ENCODE data around the gene SLC23A3.

Gene SLC23A3

GRCh38 chr2:219206328-219207133 lies 36.7 kb upstream of the SLC23A3 start, which contains the start of gene ZFAND2B (continued):
- no peak for TF ChIP-seq ARNTL (CRISPR knock-in tag; IDR thresholded peaks at IDR 0.05; ENCODE audit: borderline replicate concordance, low read depth)
- TF ChIP-seq SNAI2 (CRISPR knock-in tag; IDR thresholded peaks at IDR 0.05) = no peak
- no peak for TF ChIP-seq CSRNP3 (CRISPR knock-in tag; IDR thresholded peaks at IDR 0.05)

- TF ChIP-seq ESRRG (CRISPR knock-in tag; IDR thresholded peaks at IDR 0.05) (no peak), TSHZ2 (CRISPR knock-in tag; IDR thresholded peaks at IDR 0.05) (no peak), POU6F1 (CRISPR knock-in tag; IDR thresholded peaks at IDR 0.05; ENCODE audit: borderline replicate concordance, low read depth) (no peak), PPARA (CRISPR knock-in tag; IDR thresholded peaks at IDR 0.05; ENCODE audit: borderline replicate concordance) (no peak), ZNF70 (CRISPR knock-in tag; IDR thresholded peaks at IDR 0.05) (no peak), CREB5 (CRISPR knock-in tag; IDR thresholded peaks at IDR 0.05; ENCODE audit: low read depth) (no peak), CSRNP3 (CRISPR knock-in tag; IDR thresholded peaks at IDR 0.05) (no peak), ZFP30 (CRISPR knock-in tag; IDR thresholded peaks at IDR 0.05) (no peak), ZFP3 (CRISPR knock-in tag; IDR thresholded peaks at IDR 0.05) (no peak), GLIS3 (CRISPR knock-in tag; IDR thresholded peaks at IDR 0.05) (no peak), PATZ1 (CRISPR knock-in tag; IDR thresholded peaks at IDR 0.05; ENCODE audit: borderline replicate concordance) (no peak), TOX (CRISPR knock-in tag; IDR thresholded peaks at IDR 0.05; ENCODE audit: borderline replicate concordance) (no peak), SNAI2 (CRISPR knock-in tag; IDR thresholded peaks at IDR 0.05) (no peak), ISL1 (CRISPR knock-in tag; IDR thresholded peaks at IDR 0.05) (no peak), BACH2 (CRISPR knock-in tag; IDR thresholded peaks at IDR 0.05; ENCODE audit: borderline replicate concordance) (no peak), CSDC2 (CRISPR knock-in tag; IDR thresholded peaks at IDR 0.05) (no peak), ARNTL (CRISPR knock-in tag; IDR thresholded peaks at IDR 0.05; ENCODE audit: borderline replicate concordance, low read depth) (no peak), OSR1 (CRISPR knock-in tag; IDR thresholded peaks at IDR 0.05) (no peak), ZNF565 (CRISPR knock-in tag; conservative IDR thresholded peaks at IDR 0.05; ENCODE audit: low read depth) (no peak)
- no peak for ATAC-seq
Observed at GRCh38 chr2:219205981-219206327, 36.1 kb upstream of the SLC23A3 start.
